CD4-positive, alpha-beta T cell treated with Interleukin-12 subunit alpha and Interleukin-12 subunit beta, for 1 hour (primary cell): ENCODE results near the gene DNAJC18.
A peak's percentile ranks its signal among the peaks of the same experiment; 100 is the strongest.
"Not testable (repeated sequence)": the region's sequence is repeated elsewhere in the genome, so short reads cannot be mapped to it uniquely, and the experiment has no call there.

Source experiments
- DNase-seq: peaks from one replicate; pipeline ENCODE4 v3.0.0-alpha.2; 2020

The DNAJC18 gene

GRCh38 chr5:139460455-139460854 is 21.1 kb upstream of the DNAJC18 start:
- DNase-seq, result no peak

DNA sequence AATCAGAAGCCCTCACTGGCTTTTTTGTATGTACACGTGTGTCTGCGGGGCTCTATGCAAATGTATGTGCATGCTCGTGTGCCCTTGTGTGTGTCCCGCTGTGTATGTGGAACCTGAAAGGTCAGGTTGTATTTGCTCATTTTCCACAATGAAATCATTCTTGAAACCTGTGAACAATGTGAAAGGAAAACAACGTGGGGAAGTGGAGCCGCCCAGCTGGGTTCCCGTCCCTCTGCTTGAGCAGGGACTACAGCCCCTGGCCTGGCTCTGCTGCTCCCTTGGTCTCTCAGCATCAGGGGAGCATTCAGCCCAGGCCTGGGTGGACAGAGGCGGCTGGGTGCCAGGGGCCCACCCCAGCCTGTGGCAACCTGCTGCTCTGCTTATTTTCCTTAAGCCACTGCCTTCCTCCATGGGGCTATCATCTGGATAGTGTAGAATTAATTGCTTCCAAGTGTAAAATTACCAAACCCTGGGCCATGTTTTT is 20.2 kb upstream of the DNAJC18 start:
- DNase-seq, result no peak

- peak; percentile 84 for DNase-seq
These were observed 19.5 kb upstream of the DNAJC18 start for GRCh38 chr5:139458580-139459407.

DNA sequence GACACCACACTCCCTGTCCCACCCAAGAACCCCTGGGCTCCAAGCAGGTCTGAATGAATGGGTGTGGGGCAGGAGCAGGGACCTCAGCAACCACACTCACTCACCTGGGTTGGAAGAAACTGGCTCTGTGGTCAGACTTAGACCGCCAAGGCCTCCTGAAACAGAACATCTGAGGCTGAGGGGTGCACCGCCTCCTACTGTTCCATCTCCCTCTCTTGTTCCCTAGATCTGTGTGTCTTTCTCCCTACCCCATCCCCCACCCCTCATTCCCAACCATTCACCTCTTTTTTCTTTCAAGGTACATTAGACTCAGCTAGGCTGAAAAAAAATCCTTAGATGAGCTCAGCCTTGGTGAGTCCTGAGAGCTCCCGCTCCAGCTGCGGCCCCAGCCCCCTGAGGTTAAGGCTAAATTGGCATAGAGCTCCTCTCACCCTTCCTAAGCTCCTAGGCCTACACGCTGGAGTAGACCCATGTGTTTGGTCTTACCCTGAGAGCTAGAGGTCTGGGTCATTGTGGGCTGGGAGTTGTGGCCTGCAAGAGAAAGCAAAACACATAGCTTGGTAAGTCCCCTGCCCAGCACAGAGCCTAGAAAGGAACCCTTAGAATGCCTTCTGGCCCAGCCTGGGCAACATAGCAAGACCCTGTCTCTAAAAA is 18.5 kb upstream of the DNAJC18 start:
- no peak for DNase-seq

DNA sequence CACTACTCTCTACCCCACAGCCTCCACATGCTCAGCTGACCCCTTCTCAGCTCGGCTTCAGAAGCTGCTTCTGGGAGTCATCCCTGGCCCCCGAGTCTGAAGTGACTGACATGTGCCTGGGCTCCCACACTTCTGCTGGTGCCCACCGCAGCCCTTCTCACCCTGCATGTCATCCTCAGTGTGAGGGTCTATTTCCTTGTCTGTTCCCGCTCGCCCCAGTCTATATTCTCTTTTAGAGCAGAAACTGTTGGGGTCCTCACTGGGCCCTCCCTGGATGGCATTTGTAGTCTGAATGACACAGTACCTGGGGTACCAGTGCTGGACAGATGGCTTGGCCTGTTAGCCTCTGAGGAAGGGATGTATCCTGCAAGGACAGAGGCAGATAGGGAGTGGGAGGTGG is 17.9 kb upstream of the DNAJC18 start:
- DNase-seq, result no peak

DNA sequence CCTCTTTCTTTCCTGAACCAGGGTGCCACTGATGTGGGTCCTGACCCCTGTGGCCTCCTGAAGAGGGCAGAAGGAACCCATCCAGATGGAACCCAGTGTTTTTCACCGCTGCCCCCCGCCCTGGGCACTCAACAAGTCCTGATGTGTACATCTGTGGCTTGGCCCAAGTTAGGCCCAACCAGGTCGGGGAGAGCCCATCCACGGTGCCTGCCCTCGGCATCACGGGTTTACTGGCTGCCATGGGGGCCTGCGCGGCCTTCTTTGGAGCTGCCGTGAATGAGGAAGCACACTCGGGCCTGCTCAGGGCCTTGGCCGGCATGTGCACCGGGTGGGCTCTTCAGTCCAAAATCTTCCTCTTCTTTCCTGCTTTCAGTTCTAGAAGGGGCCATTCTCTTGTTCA is 17.5 kb upstream of the DNAJC18 start:
- DNase-seq, result no peak

DNA sequence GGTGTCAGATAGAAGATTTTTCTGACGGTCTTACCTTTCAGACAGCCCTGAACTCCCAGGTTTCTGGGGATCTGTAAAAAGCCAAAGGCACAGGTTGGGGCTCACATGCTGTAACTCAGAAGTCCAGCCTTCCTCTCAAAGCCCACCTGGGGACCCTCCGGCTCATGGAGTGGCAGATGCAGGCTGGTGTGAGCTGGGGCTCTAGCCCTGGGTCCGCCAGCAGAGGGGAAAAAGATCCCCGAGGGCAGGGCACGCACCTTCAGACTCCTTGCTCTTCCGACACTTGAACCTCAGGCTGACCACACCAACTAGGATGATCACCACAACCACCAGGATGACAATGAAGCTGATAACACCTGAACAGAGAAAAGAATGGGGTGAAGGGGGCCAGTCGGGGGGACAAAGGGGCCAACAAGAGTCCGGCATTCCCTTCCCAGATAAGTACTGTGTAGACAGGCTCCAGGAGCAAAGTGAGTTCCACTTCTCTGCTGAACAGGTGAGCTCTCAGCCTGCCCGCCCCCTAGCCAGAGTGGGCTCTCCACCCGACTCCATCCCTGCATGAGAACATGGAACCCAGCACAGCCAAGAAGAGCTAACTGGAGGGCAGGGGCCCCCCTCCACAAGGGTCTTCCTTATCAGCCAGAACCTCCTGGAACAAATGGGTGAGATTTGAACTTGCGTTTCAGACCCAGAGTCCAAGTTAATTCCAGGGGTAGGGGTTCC is 15.4 kb upstream of the DNAJC18 start:
- DNase-seq, result no peak

- peak; percentile 65 for DNase-seq
These were observed 14.6 kb upstream of the DNAJC18 start for GRCh38 chr5:139453683-139454567.

DNA sequence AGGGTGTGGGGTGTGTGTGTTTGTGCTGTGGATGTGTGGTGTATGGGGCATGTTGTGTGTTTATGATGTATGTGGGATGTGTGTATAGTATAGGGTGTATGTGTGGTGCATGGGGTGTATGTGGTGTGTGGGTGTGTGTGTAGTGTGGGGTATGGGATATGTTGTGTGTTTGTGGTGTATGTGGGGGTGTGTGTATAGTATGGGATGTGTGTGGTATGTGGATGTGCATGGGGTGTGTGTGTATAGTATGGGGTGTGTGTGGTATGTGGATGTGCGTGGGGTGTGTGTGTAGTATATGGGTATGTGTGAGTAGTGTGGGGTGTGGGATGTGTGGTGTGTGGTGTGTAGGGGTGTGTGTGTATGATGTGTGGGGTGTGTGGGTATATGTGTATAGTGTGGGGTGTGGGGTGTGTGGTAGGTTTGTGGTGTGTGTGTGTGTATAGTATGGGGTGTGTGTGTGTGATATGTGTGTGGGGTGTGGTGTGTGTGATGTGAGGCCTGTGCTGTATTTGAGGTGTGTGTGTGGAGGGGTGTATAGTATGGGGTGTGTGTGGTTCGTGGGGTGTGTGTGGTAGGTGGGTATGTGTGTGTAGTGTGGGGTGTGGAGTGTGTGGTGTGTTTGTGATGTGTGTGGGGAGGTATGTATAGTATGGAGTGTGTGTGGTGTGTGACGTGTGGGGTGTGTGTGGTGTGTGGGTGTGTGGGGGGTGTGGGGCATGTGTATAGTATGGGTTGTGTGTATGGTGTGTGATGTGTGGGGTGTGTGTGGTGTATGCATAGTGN is 12.7 kb upstream of the DNAJC18 start:
- DNase-seq, result no peak

DNA sequence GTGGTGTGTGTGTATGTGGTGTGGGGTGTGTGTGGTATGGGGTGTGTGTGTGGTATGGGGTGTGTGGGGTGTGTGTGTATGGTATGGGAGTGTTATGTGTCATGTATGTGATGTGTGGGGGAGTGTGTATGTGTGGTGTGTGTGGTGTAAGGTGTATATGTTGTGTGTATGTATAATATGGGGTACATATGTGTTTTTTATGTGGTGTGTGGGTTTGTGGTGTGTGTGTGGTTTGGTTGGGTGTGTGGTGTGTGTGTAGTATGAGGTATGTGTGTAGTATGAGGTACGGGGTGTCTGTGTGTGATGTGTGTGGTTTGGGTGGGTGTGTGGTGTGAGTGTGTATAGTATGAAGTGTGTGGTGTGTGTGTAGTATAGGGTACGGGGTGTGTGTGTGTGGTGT is 11.9 kb upstream of the DNAJC18 start:
- DNase-seq, result no peak

DNA sequence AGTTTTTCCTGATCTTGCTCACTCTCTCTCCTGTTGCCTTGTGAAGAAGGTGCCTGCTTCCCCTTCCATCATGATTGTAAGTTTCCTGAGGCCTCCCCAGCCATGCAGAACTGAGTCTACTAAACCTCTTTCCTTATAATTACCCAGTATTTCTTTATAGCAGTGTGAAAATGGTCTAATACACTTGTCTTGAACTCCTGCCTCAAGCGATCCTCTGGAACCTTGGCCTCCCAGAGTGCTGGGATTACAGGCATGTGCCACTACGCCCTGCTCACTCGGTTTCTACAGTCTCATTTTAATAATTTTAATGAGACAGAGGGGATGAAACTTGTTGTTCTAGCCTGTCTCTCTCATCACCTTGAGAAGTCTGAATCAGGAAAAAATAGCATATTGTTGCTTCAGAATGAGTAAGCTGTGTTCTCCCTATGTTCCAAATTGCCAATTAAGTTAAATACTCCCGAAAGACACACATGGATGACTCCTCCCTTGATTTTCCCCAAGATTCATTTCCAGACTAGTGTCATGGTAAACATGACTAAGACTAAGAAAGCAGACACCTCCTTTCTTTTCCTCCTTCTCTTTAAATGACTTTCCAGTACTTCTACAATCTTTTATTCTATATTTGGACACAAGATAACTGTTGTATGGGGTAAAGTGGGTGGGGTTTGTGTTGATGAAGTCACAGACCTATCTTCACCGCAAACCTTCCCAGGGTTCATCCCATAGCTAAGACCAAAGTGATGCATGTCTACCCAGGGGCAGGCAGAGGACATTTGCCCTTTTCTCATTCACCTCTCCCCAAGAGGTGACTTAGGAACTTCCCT is 7.8 kb upstream of the DNAJC18 start:
- DNase-seq, result no peak

- DNase-seq, result no peak
These were observed 6.2 kb upstream of the DNAJC18 start for GRCh38 chr5:139445325-139446170.

DNA sequence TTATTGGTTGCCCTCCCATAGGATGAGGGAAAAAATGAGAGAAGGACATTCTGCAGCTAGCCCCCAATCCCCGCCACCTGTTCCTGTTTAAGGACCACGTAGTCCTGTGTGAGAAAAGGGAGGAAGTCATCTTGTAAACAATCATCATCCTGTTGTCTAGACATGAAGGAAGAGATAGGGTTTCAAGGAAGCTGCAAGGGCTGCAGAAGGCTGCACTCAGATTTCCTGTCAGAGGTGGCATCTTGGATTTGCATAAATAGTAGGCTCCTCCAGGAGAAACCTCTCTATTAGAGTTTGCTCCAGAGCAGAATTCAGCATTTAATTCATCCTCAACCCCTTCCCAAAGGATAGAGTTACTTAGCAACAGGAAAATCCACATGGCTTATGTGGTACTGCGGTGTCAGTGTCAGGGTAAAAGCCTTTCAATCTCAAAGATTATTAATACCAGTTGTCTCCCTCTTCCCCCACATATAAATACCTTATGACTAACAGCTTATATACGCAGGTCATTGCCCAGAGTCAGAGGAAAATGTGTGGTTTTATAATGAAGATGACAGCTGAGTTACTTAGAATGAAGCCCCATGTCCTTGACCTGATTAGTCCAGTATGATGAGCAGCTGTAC is 4.6 kb upstream of the DNAJC18 start:
- DNase-seq, result peak; percentile 41

DNA sequence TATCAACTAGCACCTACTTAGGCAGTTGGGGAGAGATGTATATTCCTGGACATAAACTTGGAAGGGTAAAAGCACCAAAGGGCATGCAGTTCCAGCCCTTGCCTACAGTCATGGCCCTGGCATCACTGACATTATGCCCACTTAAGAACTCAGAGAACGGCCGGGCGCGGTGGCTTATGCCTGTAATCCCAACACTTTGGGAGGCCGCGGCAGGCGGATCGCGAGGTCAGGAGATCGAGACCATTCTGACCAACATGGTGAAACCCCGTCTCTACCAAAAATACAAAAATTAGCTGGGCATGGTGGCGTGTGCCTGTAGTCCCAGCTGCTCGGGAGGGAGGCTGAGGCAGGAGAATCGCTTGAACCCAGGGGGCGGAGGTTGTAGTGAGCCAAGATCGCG is 1.1 kb upstream of the DNAJC18 start:
- not testable (repeated sequence) for DNase-seq

DNA sequence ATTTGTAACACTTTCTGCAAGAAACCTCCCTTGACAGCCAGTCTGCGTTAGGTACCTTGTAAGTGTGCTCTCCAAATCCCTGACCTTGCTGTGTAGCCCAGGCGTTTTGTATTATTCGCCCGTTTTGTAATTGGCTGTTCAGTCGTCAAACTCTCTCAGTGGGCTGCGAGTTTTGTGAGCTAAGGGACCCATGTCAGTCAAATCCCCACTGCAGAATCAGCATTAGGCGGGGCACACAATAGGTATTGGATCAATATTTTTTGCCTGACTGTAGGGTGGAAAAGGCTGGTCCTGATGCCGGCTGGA is 665 bp downstream of the DNAJC18 start:
- no peak for DNase-seq

DNA sequence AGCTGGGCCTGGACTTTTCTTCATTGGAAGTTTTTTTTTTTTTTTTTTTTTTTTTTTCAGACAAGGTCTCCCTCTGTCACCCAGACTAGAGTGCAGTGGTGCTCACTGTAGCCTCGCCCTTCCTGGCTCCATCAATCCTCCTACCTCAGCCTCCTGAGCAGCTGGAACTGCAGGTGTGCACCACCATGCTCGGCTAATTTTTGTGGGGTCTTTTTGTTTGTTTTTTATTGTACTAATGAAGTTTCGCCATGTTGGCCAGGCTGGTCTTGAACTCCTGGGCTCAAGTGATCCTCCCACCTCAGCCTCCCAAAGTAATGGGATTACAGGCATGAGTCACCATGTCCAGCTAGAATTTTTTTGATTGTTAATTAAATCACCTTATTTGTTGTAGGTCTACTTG is 3.6 kb downstream of the DNAJC18 start:
- DNase-seq, result no peak

GRCh38 chr5:139431706-139432105 is 7.6 kb downstream of the DNAJC18 start:
- DNase-seq, result no peak

DNA sequence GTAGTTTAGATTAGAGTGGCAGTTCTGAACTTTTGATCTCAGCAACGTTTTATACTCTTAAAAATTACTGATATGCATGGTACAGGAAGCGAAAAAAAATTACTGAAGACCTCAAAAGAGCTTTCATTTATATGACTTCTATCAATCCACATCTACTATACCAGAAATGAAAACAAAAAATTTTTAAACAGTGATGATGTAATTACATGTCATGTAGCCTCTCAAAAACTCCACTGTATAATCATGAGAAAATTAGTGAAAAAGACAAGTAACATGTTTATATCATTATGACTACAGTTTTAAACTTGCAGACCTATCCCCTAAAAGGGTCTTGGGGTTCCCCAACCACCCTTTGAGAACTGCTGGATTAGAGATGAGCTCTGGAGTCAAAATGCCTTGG is 9.3 kb downstream of the DNAJC18 start:
- no peak for DNase-seq

GRCh38 chr5:139426203-139426885 is 13.0 kb downstream of the DNAJC18 start:
- no peak for DNase-seq
